ENCODE data around the gene NDUFB1. TPM values are rescaled to one million over a fixed set of nuclear protein-coding genes. Genes with fewer than 3 reads are reported as not detected.

Gene NDUFB1
- total and polyA plus RNA-seq, 2 of the 13 experiments (the other 11 are each of a cell fraction or from before 2014, with no cell fraction given): 181 to 281 TPM

DNA sequence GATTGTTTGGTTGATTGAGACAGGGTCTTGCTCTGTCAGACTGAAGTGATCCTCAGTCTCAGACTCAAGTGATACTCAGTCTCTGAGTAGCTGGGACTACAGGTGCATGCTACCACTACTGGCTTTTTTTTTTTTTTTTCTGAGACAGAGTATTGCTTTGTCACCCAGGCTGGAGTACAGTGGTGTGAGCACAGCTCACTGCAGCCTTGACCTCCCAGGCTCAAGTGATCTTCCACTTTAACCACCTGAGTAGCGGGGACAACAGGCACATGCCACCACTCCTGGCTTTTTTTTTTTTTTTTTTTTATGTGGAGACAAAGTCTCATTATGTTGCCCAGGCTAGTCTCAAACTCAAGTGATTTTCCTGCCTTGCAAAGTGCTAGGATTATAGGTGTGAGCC lies 32.1 kb upstream of the NDUFB1 start (continued):
- TF ChIP-seq, protein P1, sequence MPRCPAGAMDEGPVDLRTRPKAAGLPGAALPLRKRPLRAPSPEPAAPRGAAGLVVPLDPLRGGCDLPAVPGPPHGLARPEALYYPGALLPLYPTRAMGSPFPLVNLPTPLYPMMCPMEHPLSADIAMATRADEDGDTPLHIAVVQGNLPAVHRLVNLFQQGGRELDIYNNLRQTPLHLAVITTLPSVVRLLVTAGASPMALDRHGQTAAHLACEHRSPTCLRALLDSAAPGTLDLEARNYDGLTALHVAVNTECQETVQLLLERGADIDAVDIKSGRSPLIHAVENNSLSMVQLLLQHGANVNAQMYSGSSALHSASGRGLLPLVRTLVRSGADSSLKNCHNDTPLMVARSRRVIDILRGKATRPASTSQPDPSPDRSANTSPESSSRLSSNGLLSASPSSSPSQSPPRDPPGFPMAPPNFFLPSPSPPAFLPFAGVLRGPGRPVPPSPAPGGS (CRISPR knock-in tag; IDR thresholded peaks at IDR 0.05): no peak
- TF ChIP-seq, protein P2, sequence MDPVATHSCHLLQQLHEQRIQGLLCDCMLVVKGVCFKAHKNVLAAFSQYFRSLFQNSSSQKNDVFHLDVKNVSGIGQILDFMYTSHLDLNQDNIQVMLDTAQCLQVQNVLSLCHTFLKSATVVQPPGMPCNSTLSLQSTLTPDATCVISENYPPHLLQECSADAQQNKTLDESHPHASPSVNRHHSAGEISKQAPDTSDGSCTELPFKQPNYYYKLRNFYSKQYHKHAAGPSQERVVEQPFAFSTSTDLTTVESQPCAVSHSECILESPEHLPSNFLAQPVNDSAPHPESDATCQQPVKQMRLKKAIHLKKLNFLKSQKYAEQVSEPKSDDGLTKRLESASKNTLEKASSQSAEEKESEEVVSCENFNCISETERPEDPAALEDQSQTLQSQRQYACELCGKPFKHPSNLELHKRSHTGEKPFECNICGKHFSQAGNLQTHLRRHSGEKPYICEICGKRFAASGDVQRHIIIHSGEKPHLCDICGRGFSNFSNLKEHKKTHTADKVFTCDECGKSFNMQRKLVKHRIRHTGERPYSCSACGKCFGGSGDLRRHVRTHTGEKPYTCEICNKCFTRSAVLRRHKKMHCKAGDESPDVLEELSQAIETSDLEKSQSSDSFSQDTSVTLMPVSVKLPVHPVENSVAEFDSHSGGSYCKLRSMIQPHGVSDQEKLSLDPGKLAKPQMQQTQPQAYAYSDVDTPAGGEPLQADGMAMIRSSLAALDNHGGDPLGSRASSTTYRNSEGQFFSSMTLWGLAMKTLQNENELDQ (CRISPR knock-in tag; IDR thresholded peaks at IDR 0.05; ENCODE audit: borderline replicate concordance): no peak
- TF ChIP-seq GATAD2A (CRISPR knock-in tag; IDR thresholded peaks at IDR 0.05) (0 out of 2 replicates have a peak, but pooled peaks have one; percentile 16), ZNF562 (CRISPR knock-in tag; IDR thresholded peaks at IDR 0.05; ENCODE audit: borderline replicate concordance) (no peak)
- TF ChIP-seq, protein P3, sequence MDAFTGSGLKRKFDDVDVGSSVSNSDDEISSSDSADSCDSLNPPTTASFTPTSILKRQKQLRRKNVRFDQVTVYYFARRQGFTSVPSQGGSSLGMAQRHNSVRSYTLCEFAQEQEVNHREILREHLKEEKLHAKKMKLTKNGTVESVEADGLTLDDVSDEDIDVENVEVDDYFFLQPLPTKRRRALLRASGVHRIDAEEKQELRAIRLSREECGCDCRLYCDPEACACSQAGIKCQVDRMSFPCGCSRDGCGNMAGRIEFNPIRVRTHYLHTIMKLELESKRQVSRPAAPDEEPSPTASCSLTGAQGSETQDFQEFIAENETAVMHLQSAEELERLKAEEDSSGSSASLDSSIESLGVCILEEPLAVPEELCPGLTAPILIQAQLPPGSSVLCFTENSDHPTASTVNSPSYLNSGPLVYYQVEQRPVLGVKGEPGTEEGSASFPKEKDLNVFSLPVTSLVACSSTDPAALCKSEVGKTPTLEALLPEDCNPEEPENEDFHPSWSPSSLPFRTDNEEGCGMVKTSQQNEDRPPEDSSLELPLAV (CRISPR knock-in tag; conservative IDR thresholded peaks at IDR 0.05; ENCODE audit: low read depth): no peak

DNA sequence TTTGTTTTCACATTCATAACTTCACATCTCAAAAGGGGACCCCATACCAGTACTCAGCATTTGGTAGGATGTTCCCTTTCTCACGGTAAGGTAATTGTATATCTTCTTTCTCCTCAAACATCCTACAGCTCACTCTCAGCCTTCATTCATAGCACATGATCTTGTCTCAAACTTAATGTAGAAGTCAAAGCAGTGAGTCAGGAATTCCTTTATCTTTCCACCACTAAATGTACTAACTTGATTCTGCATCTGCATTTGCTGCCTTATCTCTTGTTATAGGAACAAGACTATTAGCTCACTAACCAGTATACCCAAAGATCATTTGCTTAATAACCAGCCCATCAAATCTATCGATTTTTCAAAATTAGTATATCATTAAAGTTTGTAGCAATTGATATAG lies 23.2 kb upstream of the NDUFB1 start:
- H3K36me3 ChIP-seq (replicated peaks in 1 of 2; ENCODE audit: control insufficient read depth in 1 of 2, insufficient read depth in 2 of 2, low read length in 2 of 2): peaks cover 14 to 71% of the 10 kb centered on the region in 2 experiments
- DNase-seq (ENCODE audit: low spot score): no peak
- no peaks in the 10 kb centered on the region for H3K79me2 ChIP-seq (ENCODE audit: insufficient read depth, low read length)
- ATAC-seq: no peak
- no TSS peak for BruUV-seq (replicated peaks)
- H2AFZ ChIP-seq (ENCODE audit: low read length): no peak overlapping the region
- no peaks in the 10 kb centered on the region for H3K27me3 ChIP-seq (ENCODE audit: control insufficient read depth in 1 of 2, insufficient read depth in 2 of 2, low read length in 2 of 2)
- FAIRE-seq: no peak
- no peak overlapping the region for H3K27ac ChIP-seq (ENCODE audit: extremely low read length, insufficient read depth, low read length)
- H3K4me2 ChIP-seq (ENCODE audit: low read depth, low read length): no peak overlapping the region
- intact Hi-C loops (cut with micrococcal nuclease; ENCODE audit: unreplicated experiment) (no loop called here), in situ Hi-C loops (cut with HindIII; ENCODE audit: extremely low pct_ligation_motif_present, low pct_unique_long_range_greater_than_20kb) (no loop called here)
- ChIA-PET CTCF (ENCODE audit: low intra/inter-chr PET ratio, low total read pairs) (no interaction called here), POLR2A (no interaction called here)
- H3K9ac ChIP-seq (ENCODE audit: insufficient read depth, low read depth, low read length): no peak overlapping the region
- H3K4me3 ChIP-seq (replicated peaks in 1 of 3; ENCODE audit: insufficient read depth in 1 of 3, low read depth in 2 of 3, low read length in 3 of 3): no peak overlapping the region
- H3K4me1 ChIP-seq (ENCODE audit: insufficient read depth, low read length): no peaks in the 10 kb centered on the region
- H3K9me3 ChIP-seq (ENCODE audit: low read length): no peaks in the 10 kb centered on the region
- 97% methylated on average over 2 of the region's 2 CpGs for WGBS (ENCODE audit: low lambda C conversion rate)
- no peaks in the 10 kb centered on the region for H4K20me1 ChIP-seq (ENCODE audit: insufficient read depth, low read length)
- TF ChIP-seq HIVEP1 (CRISPR knock-in tag; IDR thresholded peaks at IDR 0.05) (no peak), ARNTL (CRISPR knock-in tag; IDR thresholded peaks at IDR 0.05) (no peak), ZNF256 (CRISPR knock-in tag; conservative IDR thresholded peaks at IDR 0.05) (no peak), ZNF446 (CRISPR knock-in tag; IDR thresholded peaks at IDR 0.05) (no peak), REL (CRISPR knock-in tag; conservative IDR thresholded peaks at IDR 0.05) (no peak), NFKB2 (CRISPR knock-in tag; IDR thresholded peaks at IDR 0.05; ENCODE audit: borderline replicate concordance) (no peak), ZNF780A (CRISPR knock-in tag; IDR thresholded peaks at IDR 0.05) (no peak), ZNF563 (CRISPR knock-in tag; IDR thresholded peaks at IDR 0.05) (no peak), MYC (CRISPR knock-in tag; IDR thresholded peaks at IDR 0.05; ENCODE audit: borderline replicate concordance) (no peak)
- TF ChIP-seq, protein P4, sequence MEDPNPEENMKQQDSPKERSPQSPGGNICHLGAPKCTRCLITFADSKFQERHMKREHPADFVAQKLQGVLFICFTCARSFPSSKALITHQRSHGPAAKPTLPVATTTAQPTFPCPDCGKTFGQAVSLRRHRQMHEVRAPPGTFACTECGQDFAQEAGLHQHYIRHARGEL (CRISPR knock-in tag; IDR thresholded peaks at IDR 0.05): no peak
- TF ChIP-seq, protein P5, sequence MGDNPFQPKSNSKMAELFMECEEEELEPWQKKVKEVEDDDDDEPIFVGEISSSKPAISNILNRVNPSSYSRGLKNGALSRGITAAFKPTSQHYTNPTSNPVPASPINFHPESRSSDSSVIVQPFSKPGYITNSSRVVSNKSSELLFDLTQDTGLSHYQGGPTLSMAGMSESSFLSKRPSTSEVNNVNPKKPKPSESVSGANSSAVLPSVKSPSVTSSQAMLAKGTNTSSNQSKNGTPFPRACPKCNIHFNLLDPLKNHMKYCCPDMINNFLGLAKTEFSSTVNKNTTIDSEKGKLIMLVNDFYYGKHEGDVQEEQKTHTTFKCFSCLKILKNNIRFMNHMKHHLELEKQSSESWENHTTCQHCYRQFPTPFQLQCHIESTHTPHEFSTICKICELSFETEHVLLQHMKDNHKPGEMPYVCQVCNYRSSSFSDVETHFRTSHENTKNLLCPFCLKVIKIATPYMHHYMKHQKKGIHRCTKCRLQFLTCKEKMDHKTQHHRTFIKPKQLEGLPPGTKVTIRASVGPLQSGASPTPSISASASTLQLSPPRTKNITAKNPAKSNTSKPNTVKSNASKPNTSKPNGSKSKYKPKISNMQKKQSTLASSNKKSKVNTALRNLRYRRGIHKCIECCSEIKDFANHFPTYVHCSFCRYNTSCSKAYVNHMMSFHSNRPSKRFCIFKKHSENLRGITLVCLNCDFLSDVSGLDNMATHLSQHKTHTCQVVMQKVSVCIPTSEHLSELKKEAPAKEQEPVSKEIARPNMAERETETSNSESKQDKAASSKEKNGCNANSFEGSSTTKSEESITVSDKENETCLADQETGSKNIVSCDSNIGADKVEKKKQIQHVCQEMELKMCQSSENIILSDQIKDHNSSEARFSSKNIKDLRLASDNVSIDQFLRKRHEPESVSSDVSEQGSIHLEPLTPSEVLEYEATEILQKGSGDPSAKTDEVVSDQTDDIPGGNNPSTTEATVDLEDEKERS (CRISPR knock-in tag; IDR thresholded peaks at IDR 0.05): no peak

Data from HepG2 (cell line).